Hepatocyte (in vitro differentiated cells): ENCODE results near the gene DNM3. TPM values are rescaled to one million over a fixed set of nuclear protein-coding genes. Genes with fewer than 3 reads are reported as not detected.

Experiments used
- DNase-seq: peaks from one replicate; pipeline ENCODE4 v3.0.0-alpha.2; 2016; ENCODE audit warnings: low spot score
- H2AFZ ChIP-seq: fragments of 200-600 bp; sonication (generic); 2 replicates; pipeline ENCODE4 v1.6.0; 2016; ENCODE audit warnings: antibody characterized with exemption, mild to moderate bottlenecking
- H3K27ac ChIP-seq: fragments of 200-600 bp; sonication (generic); 2 replicates; pipeline ENCODE4 v1.5.1; 2016; ENCODE audit warnings: mild to moderate bottlenecking
- H3K27me3 ChIP-seq: fragments of 200-600 bp; sonication (generic); 2 replicates; pipeline ENCODE4 v1.6.1; 2016
- H3K36me3 ChIP-seq: fragments of 200-600 bp; sonication (generic); replicated peaks from 2 replicates; pipeline ENCODE4 v1.5.1; 2016; ENCODE audit warnings: low read depth; ENCODE audit not compliant: insufficient read depth
- H3K4me1 ChIP-seq: fragments of 200-600 bp; sonication (generic); 2 replicates; pipeline ENCODE4 v1.5.1; 2016; ENCODE audit warnings: mild to moderate bottlenecking, moderate library complexity; ENCODE audit not compliant: insufficient read depth
- H3K4me2 ChIP-seq: fragments of 200-600 bp; sonication (generic); 2 replicates; pipeline ENCODE4 v1.6.0; 2016
- H3K4me3 ChIP-seq: fragments of 200-600 bp; sonication (generic); 2 replicates; pipeline ENCODE4 v1.5.1; 2016; ENCODE audit warnings: mild to moderate bottlenecking
- H3K79me2 ChIP-seq: fragments of 200-600 bp; sonication (generic); 2 replicates; pipeline ENCODE4 v1.6.0; 2017; ENCODE audit warnings: mild to moderate bottlenecking
- H3K9me2 ChIP-seq: fragments of 200-600 bp; sonication (generic); replicated peaks from 2 replicates; pipeline ENCODE4 v1.6.0; 2017; ENCODE audit warnings: mild to moderate bottlenecking; ENCODE audit not compliant: insufficient read depth
- H3K9me3 ChIP-seq: fragments of 200-600 bp; sonication (generic); 2 replicates; pipeline ENCODE4 v1.5.1; 2016; ENCODE audit warnings: low read depth, mild to moderate bottlenecking
- H4K20me1 ChIP-seq: fragments of 200-600 bp; sonication (generic); 2 replicates; pipeline ENCODE4 v1.6.0; 2016; ENCODE audit warnings: mild to moderate bottlenecking; ENCODE audit not compliant: insufficient read depth, poor library complexity, severe bottlenecking
- EZH2 ChIP-seq: fragments of 200-600 bp; sonication (generic); IDR thresholded peaks from 2 replicates; pipeline ENCODE4 v1.6.1; 2016; ENCODE audit warnings: antibody characterized with exemption, mild to moderate bottlenecking, borderline replicate concordance
- EZH2phosphoT487 ChIP-seq: fragments of 200-600 bp; sonication (generic); IDR thresholded peaks from one replicate; pipeline ENCODE4 v1.6.1; 2018; ENCODE audit warnings: antibody characterized with exemption, mild to moderate bottlenecking, low read depth, moderate library complexity; ENCODE audit not compliant: unreplicated experiment, severe bottlenecking
- WGBS: methylation state at CpG from one replicate; pipeline ENCODE4 v1.1.6; 2016; ENCODE audit warnings: low lambda C conversion rate; ENCODE audit errors: missing lambda C conversion rate; 5-methylcytosine and 5-hydroxymethylcytosine counted together
- polyA plus RNA-seq: library from polyadenylated mRNA; unstranded; fragments of >200 nt; fragmentation: Nextera tagmentation; extraction: Ambion mirVana; gene quantifications from 2 replicates; pipeline ENCODE4 v1.2.1, GENCODE V29; 2016
- total RNA-seq: library from RNA; depleted of rRNA; stranded (reverse); fragments of >200 nt; gene quantifications from 2 replicates; pipeline ENCODE4 v1.2.3, GENCODE V29; 2014
- TF ChIP-seq, protein P1 (sequence below): fragments of 200-600 bp; sonication (generic); IDR thresholded peaks from 2 replicates; pipeline ENCODE4 v1.5.1; 2016; ENCODE audit warnings: antibody characterized with exemption, mild to moderate bottlenecking; ENCODE audit not compliant: poor library complexity

The DNM3 gene
- total and polyA plus RNA-seq, 2 experiments from 2014 or later = 1.5 TPM; not detected in 1

DNA sequence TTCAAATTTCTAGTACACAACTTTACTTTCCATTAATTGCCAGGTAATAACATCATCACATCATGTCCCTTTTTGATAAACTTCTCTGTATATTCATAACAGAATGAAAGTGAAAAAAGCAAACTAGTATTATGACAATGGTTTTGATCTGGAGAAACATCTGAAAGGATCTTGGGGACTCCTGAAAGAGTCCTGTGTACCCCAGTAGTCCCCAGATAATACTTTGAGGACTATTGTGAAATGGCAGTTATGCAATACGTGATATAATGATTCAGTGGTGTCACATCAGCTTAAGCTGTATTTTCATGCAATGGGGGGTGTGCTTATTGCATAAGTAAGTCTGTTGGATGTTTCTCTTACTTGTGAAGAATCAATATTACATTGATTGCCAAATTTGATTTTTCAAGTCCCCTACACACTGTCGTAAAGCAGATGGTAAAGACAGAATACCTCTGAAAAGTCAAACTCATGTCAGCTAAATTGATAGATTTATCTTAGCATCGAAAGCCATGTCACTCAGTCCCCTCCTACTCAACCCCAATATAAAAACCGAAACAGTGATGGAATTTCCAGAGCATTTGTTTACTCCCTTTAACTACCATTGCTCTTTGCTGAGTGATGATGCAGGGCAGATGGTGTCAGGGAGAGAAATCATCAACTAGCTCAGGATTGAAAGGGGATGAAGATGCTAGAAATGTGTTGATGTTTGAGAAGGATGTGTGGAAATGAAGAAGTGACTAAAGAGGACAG lies 432.5 kb downstream of the DNM3 start:
- 88% methylated on average over 4 of the region's 4 CpGs for WGBS

DNA sequence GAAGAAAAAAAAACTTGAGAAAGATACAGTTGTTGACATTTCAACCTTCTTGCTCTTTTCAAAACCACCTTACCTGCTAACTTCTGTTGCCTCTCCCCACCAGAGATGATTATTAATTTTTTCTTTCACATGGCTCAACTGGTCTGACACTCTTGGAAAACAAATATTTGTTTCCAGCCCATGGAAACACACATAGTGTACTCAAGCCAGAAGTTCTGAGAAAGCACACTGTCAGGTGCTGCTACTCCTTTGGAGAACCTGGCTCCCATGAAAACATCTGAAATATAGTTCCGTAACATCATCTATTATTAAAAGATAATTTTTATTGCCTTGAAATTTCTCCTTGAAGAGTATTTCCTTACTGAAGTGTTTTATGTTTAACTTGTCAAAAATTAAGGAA lies 434.2 kb downstream of the DNM3 start:
- H3K27me3 ChIP-seq = no peaks in the 10 kb centered on the region
- no peaks in the 10 kb centered on the region for H4K20me1 ChIP-seq
- no peaks in the 10 kb centered on the region for H3K9me2 ChIP-seq
- WGBS = 88% methylated on average over 1 of the region's 1 CpG
- no peaks in the 10 kb centered on the region for H3K79me2 ChIP-seq
- no peak overlapping the region for H2AFZ ChIP-seq
- no peak overlapping the region for H3K4me3 ChIP-seq
- no peak overlapping the region for H3K4me2 ChIP-seq
- TF ChIP-seq, protein P1, sequence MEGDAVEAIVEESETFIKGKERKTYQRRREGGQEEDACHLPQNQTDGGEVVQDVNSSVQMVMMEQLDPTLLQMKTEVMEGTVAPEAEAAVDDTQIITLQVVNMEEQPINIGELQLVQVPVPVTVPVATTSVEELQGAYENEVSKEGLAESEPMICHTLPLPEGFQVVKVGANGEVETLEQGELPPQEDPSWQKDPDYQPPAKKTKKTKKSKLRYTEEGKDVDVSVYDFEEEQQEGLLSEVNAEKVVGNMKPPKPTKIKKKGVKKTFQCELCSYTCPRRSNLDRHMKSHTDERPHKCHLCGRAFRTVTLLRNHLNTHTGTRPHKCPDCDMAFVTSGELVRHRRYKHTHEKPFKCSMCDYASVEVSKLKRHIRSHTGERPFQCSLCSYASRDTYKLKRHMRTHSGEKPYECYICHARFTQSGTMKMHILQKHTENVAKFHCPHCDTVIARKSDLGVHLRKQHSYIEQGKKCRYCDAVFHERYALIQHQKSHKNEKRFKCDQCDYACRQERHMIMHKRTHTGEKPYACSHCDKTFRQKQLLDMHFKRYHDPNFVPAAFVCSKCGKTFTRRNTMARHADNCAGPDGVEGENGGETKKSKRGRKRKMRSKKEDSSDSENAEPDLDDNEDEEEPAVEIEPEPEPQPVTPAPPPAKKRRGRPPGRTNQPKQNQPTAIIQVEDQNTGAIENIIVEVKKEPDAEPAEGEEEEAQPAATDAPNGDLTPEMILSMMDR = no peak
- TF ChIP-seq EZH2phosphoT487 = no peak
- no peak for TF ChIP-seq EZH2
- DNase-seq = no peak
- H3K27ac ChIP-seq = no peak overlapping the region
- peaks cover 22% of the 10 kb centered on the region for H3K4me1 ChIP-seq
- no peaks in the 10 kb centered on the region for H3K36me3 ChIP-seq
- H3K9me3 ChIP-seq = no peaks in the 10 kb centered on the region

More for the DNA sequence above, 432.5 kb downstream of the DNM3 start:
- Histone ChIP-seq H3K36me3 (no peaks in the 10 kb centered on the region), H3K79me2 (no peaks in the 10 kb centered on the region), H2AFZ (no peak overlapping the region), H3K4me1 (peaks cover 35% of the 10 kb centered on the region), H3K27me3 (no peaks in the 10 kb centered on the region), H3K4me3 (no peak overlapping the region), H3K4me2 (no peak overlapping the region), H4K20me1 (no peaks in the 10 kb centered on the region), H3K27ac (no peak overlapping the region), H3K9me2 (no peaks in the 10 kb centered on the region), H3K9me3 (no peaks in the 10 kb centered on the region)
- TF ChIP-seq EZH2 = no peak
- TF ChIP-seq, protein P1 = no peak
- no peak for TF ChIP-seq EZH2phosphoT487
- no peak for DNase-seq

DNA sequence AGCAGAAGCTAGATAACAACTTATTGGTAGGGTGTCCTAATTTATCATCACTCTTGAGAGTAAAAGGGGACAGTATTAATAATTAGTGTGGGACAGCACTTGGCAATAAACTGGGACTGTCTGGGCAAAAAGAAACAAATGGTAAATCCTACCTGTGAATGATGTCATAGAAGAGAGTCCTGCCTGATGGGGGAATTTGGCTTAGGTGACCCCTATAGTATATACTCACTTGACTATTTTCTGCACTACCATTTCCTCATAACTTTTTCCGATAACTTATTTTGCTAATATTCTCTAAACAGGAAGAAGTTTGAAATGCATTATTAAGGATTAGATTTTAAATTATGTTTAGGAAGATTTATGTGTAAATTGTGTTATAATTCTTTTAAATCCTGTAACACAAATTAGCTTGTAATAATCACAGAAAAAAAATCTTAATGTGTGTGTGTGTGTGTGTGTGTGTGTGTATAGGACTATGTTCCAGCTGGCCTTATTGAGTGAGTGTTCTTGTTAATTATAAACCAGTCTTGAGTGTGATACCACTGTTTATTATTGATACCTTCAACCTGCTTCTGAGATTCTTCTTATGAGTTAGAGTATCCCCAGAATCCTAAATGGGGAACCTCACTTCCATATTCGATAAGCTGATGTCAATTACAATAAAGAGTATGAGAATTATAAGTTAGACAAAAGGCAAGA lies 435.0 kb downstream of the DNM3 start:
- Histone ChIP-seq H3K27ac (no peak overlapping the region), H3K4me3 (no peak overlapping the region), H3K4me1 (peaks cover 17% of the 10 kb centered on the region), H3K27me3 (no peaks in the 10 kb centered on the region), H3K36me3 (no peaks in the 10 kb centered on the region), H3K79me2 (no peaks in the 10 kb centered on the region), H3K9me2 (no peaks in the 10 kb centered on the region), H4K20me1 (no peaks in the 10 kb centered on the region), H2AFZ (no peak overlapping the region), H3K9me3 (no peaks in the 10 kb centered on the region), H3K4me2 (no peak overlapping the region)
- 48% methylated on average over 2 of the region's 2 CpGs for WGBS
- no peak for DNase-seq
- TF ChIP-seq, protein P1 = no peak
- no peak for TF ChIP-seq EZH2
- TF ChIP-seq EZH2phosphoT487 = no peak
